Right lobe of liver (tissue), 6 donors: ENCODE results near the gene OGT. TPM values are rescaled to one million over a fixed set of nuclear protein-coding genes. Genes with fewer than 3 reads are reported as not detected.

Experiments
- ATAC-seq, 4 donors: fragments of 200-7000 bp; cut with Tn5 transposase; one replicate each; pipeline ENCODE4 v1.9.1; 2020; ENCODE audit warnings: mild to moderate bottlenecking in 4 of 4, moderate library complexity in 4 of 4
- DNase-seq, 3 donors: peaks; one replicate each; pipeline ENCODE4 v3.0.0-alpha.2; 2020
- H3K27ac ChIP-seq, 3 donors: fragments of 200-600 bp; one replicate each; pipeline ENCODE4 v1.8.0; 2022
- H3K27me3 ChIP-seq, 2 donors: fragments of 200-600 bp; one replicate each; pipeline ENCODE4 v1.8.0; 2022
- H3K36me3 ChIP-seq, 4 donors: fragments of 200-600 bp; sonication (generic) in 1 of 4; one replicate each; pipeline versions ENCODE4 v1.5.1 to v1.8.0; 2017 to 2022; ENCODE audit warnings: control low read depth in 1 of 4
- H3K4me1 ChIP-seq, 4 donors: fragments of 200-600 bp; sonication (generic) in 1 of 4; one replicate each; pipeline versions ENCODE4 v1.5.1 to v1.8.0; 2017 to 2022; ENCODE audit warnings: control low read depth in 1 of 4
- H3K4me3 ChIP-seq, 3 donors: fragments of 200-600 bp; one replicate each; pipeline ENCODE4 v1.8.0; 2022
- H3K9me3 ChIP-seq, 4 donors: fragments of 200-600 bp; sonication (generic) in 1 of 4; one replicate each; pipeline versions ENCODE4 v1.5.1 to v1.8.0; 2017 to 2022; ENCODE audit warnings: control low read depth in 1 of 4
- POLR2A ChIP-seq: fragments of 450-650 bp; IDR thresholded peaks from one replicate; pipeline ENCODE4 v1.6.1; 2017; ENCODE audit warnings: antibody characterized with exemption, mild to moderate bottlenecking
- WGBS: methylation state at CpG from one replicate; pipeline ENCODE4 v1.1.6; 2018; ENCODE audit warnings: low coverage, low lambda C conversion rate; ENCODE audit not compliant: insufficient coverage; ENCODE audit errors: missing lambda C conversion rate; 5-methylcytosine and 5-hydroxymethylcytosine counted together
- intact Hi-C, 2 donors: fragments of 100-400 bp; cut with DNase I; formaldehyde crosslinking; loops; one replicate each; pipeline versions ENCODE4 v1.11.2 to v1.14.1; 2022
- total RNA-seq, 6 experiments: library from RNA; depleted of rRNA in 2 of 6; stranded (reverse); fragments of >200 nt in 2 of 6; fragmentation: NEBNext Ultra II Directional in 3 of 6; extraction: Animal tissue kit (Norgen Biotek cat#: 25700) in 3 of 6; gene quantifications; one replicate each; pipeline versions ENCODE4 v1.1.0 to v1.2.4, GENCODE V29; 2016 to 2023
- TF ChIP-seq, protein P1 (sequence below), 4 donors: fragments of 200-600 bp in 3 of 4; fragments of 450-650 bp in 1 of 4; IDR thresholded peaks; one replicate each; pipeline versions ENCODE4 v1.5.1 to v1.8.0; 2016 to 2022; ENCODE audit warnings: antibody characterized with exemption in 4 of 4, mild to moderate bottlenecking in 2 of 4
- donor health status: DM: no; HTN: yes; CAD: no.
- donor health status: DM: no; HTN: no; CAD: no.
- donor health status: DM: no; HTN: no; CAD: no.
- donor health status: DM: no; HTN: yes; CAD: no.
- donor health status: DM: no; HTN: yes; CAD: no.

OGT gene
- total RNA-seq, 6 experiments from 2014 or later: 35.5 to 67.0 (median 44.5) TPM

DNA sequence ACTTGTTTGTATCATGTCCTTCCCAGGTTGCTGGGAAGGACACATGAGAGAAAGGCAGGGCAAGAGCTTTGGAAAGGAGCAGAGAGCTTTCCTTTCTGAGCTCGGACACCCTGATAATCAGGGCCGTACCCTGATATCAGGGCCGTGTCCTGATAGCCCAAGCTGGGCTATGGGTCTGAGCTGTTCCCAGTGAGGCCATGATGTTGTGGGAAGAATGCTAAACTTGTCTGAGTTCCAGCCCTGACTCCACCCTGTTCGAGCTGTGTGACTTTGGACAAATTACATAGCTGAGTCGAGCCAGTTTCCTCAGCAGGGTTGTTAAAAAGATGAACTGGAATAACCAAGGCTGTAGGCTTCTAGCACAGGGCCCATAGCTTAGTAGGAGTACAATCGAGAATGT is 88.7 kb downstream of the OGT start:
- no peak for TF ChIP-seq POLR2A
- TF ChIP-seq, protein P1, sequence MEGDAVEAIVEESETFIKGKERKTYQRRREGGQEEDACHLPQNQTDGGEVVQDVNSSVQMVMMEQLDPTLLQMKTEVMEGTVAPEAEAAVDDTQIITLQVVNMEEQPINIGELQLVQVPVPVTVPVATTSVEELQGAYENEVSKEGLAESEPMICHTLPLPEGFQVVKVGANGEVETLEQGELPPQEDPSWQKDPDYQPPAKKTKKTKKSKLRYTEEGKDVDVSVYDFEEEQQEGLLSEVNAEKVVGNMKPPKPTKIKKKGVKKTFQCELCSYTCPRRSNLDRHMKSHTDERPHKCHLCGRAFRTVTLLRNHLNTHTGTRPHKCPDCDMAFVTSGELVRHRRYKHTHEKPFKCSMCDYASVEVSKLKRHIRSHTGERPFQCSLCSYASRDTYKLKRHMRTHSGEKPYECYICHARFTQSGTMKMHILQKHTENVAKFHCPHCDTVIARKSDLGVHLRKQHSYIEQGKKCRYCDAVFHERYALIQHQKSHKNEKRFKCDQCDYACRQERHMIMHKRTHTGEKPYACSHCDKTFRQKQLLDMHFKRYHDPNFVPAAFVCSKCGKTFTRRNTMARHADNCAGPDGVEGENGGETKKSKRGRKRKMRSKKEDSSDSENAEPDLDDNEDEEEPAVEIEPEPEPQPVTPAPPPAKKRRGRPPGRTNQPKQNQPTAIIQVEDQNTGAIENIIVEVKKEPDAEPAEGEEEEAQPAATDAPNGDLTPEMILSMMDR (IDR thresholded peaks at IDR 0.05): no peak
- ATAC-seq: no peak
- intact Hi-C loops: no loop called here
- Histone ChIP-seq H3K27me3 (no peaks in the 10 kb centered on the region), H3K36me3 (no peaks in the 10 kb centered on the region), H3K27ac (no peak overlapping the region), H3K9me3 (no peaks in the 10 kb centered on the region), H3K4me1 (no peaks in the 10 kb centered on the region), H3K4me3 (no peak overlapping the region)
- WGBS: 21% methylated on average over 3 of the region's 6 CpGs
- no peak for DNase-seq

- Histone ChIP-seq H3K9me3 (no peaks in the 10 kb centered on the region), H3K36me3 (no peaks in the 10 kb centered on the region), H3K4me1 (no peaks in the 10 kb centered on the region), H3K27me3 (no peaks in the 10 kb centered on the region), H3K27ac (no peak overlapping the region), H3K4me3 (no peak overlapping the region)
- no peak for DNase-seq
- no peak for ATAC-seq
- WGBS: 78% methylated on average over 6 of the region's 9 CpGs
- TF ChIP-seq, protein P1 (IDR thresholded peaks at IDR 0.05): no peak
- TF ChIP-seq POLR2A: no peak
- intact Hi-C loops: no loop called here
Measured at GRCh38 chrX:71622032-71622575, 89.2 kb downstream of the OGT start.

- TF ChIP-seq POLR2A: no peak
- TF ChIP-seq, protein P1 (IDR thresholded peaks at IDR 0.05): peak in 3 of 4 donors; percentile 6 to 16 (median 8)
- no peak overlapping the region for H3K4me3 ChIP-seq
- 41% methylated on average over 4 of the region's 13 CpGs for WGBS
- H3K27me3 ChIP-seq: no peaks in the 10 kb centered on the region
- peak; percentile 76 to 85 (median 81) for ATAC-seq
- no peaks in the 10 kb centered on the region for H3K4me1 ChIP-seq
- peak; percentile 56 to 66 (median 59) for DNase-seq
- intact Hi-C loops: no loop called here
- H3K27ac ChIP-seq: peak overlapping the region in 1 of 3 donors; percentile 21
- no peaks in the 10 kb centered on the region for H3K36me3 ChIP-seq
- H3K9me3 ChIP-seq: no peaks in the 10 kb centered on the region
Measured at GRCh38 chrX:71622576-71623450, 89.9 kb downstream of the OGT start.

- H3K27me3 ChIP-seq: no peaks in the 10 kb centered on the region
- H3K36me3 ChIP-seq: no peaks in the 10 kb centered on the region
- no peak for DNase-seq
- no peak overlapping the region for H3K4me3 ChIP-seq
- WGBS: no CpG with 5 or more reads among the region's 3 CpGs
- no peak for TF ChIP-seq POLR2A
- ATAC-seq: no peak
- no peaks in the 10 kb centered on the region for H3K4me1 ChIP-seq
- no peak overlapping the region for H3K27ac ChIP-seq
- intact Hi-C loops: no loop called here
- no peaks in the 10 kb centered on the region for H3K9me3 ChIP-seq
Measured at GRCh38 chrX:71623714-71624113, 90.8 kb downstream of the OGT start.

- ATAC-seq: no peak
- DNase-seq: no peak
- 73% methylated on average over 5 of the region's 5 CpGs for WGBS
- H3K36me3 ChIP-seq: no peaks in the 10 kb centered on the region
- no peak for TF ChIP-seq POLR2A
- TF ChIP-seq, protein P1 (IDR thresholded peaks at IDR 0.05): no peak
- no peaks in the 10 kb centered on the region for H3K9me3 ChIP-seq
- no peaks in the 10 kb centered on the region for H3K27me3 ChIP-seq
- intact Hi-C loops: no loop called here
- H3K4me3 ChIP-seq: no peak overlapping the region
- no peaks in the 10 kb centered on the region for H3K4me1 ChIP-seq
- H3K27ac ChIP-seq: no peak overlapping the region
Measured at GRCh38 chrX:71625471-71625870, 92.6 kb downstream of the OGT start.
